SKM-1 (cell line): ENCODE measurements around the gene SIDT1.

Experiments
- DNase-seq: peaks from one replicate; lab custom pipeline; 2025; ENCODE audit not compliant: unreplicated experiment; lab: John Stamatoyannopoulos, UW

SIDT1 gene

DNA sequence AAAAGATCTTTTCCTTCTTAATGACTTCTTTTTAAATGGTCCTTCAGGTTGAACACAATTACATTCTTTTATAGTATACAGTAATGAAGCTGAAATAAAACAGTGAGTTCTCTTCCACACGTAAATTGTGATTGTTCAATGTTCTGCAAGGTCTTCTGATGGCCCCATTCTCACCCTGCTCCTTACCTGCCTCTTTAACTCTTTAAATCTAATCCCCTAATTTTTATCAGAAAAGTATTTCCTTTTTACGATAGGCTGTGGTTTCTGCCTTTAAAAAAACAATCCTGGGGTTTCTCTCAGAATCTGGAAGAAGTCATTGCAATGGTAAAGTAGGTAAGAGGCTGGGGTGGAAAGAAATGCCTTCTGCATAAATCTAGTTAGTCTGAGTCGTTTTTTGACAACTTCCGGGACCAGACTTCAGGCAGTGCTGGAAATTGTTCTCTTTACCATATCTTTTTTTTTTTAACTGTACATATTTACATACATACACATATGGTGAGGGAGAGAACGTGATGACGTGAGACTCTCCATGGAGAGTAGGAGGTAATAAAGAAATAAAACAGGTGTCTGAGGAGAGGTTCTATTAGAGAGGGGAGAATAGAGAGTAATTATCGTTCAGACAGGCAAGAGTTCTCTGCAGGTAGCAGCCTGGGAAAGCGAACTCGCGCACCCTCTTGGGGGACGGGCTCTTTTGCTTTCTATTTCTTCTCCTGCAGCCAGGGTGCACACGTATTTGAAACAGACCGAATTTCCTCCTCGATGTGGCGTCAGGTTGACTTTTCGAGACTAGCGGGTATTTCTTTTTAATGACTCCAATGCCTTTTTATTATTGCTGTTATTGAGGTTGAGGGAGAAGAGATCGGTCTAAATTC, at the start of gene SIDT1:
Gene SIDT1, plus strand, starts transcription at position 730 of the 872 bp plus-strand sequence. CDS start 467 bp downstream, outside the sequence.
- no peak for DNase-seq

DNA sequence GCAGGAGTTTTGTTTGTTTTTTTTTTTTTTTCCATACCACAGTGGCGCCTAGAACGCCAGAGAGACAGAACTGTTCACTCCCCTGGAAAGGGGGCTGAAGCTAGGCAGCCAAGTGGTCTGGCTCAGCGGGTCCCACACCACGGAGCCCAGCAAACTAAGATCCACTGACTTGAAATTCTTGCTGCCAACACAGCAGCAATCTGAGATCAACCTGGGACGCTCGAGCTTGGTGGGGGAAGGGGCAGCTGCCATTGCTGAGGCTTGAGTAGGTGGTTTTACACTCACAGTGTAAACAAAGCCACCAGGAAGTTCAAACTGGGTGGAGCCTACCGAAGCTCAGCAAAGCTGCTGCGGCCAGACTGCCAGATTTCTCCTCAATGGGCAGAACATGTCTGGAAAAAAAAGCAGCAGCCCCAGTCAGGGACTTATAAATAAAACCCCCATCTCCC, 47.2 kb upstream of the SIDT1 start:
- no peak for DNase-seq

DNA sequence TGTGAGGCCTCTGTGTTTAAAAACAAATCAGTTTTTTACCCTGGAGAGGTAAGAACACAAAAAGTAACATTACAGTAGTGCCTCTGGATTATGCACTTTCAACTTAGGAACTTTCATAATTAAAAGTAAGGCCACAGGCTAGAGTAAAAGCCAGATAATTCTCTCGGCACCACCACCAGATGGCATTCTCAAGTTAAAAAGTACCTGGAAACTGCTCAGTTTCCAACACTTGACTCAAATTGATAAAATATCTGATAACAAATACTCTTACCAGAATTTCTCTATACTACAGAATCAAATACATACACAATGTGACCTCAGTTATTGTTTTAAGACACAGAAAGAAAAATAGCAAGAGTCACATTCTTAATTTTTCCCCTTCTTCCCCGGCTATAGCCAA, 37.3 kb upstream of the SIDT1 start:
- no peak for DNase-seq

DNA sequence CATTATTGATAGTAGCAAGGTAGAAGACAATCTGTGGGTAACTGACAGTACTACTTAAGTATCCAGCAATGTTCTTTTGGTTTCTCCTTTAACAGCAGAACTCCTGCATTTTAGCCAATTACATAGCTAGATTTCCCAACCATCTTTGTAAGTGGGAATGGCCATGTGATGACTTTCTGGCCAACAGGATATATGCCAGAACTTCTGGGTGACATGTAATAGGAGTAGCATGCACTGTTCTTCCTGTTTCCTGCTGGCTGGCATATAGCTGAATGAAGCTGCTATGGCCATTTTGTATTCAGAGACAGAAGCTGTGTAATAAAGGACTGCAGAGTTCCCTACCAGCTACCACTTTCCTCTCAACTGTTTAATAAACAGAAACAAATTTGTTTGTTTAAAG, 35.4 kb upstream of the SIDT1 start:
- no peak for DNase-seq

DNA sequence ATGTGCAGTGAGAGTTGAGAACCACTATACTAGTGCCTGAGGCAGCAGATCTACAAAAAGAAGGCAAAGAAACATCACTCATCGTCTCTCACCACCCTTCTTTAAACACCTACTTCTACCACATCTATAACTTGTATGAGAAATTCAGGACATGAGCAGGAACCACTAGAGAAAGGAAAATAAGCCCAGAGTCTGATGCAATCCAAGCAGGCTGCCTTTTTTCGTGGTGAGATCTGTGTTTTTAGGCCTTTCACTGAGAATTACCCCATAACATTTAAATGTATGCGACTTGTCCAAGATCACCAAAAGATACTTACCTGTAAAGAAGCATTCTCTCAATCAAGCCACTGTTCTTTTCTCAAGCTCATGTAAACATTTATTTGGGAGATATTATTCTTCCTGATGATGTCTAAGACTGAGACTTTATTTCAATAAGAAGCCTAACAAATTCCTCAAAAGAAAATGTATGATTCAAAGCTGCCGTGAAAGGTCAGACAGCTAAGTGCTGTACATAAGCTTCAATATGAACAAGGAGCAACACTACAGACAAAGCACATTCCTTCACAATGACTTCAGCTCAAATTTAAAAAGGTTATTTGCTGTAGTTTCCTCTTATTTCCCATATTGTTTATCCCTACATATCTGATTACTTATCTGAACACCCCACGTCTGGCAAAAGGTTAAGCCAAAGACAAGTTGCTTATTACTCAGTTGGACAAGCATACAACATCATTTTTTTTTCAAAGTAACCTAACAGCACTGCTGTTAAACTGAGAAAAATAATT, 33.9 kb upstream of the SIDT1 start:
- no peak for DNase-seq

DNA sequence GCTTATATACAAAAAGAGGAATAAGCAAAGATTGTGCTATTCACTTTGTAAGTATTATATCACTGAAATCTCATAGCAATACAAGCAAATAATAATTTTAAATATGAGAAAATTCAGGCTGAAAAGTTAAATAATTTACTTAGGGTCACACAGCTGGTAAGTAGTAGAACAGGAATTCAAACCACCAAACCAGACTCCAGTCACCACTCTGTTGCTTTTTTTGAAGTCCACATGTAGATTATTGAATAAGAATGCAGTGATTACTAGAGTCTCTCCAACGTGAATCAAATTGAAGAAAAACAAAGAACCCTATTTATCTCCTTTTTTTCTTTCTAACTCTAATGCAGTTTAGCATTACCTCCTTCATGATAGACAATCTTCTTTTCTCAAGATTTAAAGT, 33.3 kb upstream of the SIDT1 start:
- DNase-seq, result no peak

DNA sequence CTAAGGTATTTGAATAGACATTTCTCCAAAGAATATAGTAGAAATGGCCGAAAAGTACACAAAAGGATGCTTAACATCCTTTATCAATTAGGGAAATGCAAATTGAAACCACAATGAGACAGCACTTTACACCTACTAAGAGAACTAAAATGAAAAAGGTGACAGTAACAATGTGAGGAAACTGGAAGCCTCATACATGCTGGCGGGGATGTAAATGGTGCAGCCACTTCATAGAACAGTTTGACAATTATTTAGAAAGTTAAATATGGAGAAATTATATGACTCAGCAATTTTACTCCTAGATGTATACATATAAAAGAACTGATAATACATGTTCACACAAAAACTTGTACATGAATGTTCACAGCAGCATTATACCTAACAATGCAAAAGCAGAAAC, 30.8 kb upstream of the SIDT1 start:
- DNase-seq, result no peak

DNA sequence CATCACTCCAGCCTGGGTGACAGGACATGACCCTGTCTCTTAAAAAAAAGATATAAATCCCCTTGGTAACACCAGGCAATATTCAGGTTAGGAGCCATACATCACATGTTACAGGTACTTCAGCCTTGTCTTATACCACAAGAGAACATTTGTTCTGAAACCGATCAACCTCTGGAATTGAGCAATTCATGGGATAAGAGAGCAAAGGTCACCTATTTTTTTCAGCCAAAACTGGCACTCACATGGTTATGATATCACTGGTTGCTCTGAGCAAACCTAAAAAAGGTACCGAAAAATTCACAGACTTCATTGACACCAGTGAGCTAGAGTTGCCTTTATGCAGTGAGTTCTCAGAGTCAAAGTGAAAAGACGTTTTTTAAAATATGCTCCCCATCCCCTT, 26.5 kb upstream of the SIDT1 start:
- no peak for DNase-seq

DNA sequence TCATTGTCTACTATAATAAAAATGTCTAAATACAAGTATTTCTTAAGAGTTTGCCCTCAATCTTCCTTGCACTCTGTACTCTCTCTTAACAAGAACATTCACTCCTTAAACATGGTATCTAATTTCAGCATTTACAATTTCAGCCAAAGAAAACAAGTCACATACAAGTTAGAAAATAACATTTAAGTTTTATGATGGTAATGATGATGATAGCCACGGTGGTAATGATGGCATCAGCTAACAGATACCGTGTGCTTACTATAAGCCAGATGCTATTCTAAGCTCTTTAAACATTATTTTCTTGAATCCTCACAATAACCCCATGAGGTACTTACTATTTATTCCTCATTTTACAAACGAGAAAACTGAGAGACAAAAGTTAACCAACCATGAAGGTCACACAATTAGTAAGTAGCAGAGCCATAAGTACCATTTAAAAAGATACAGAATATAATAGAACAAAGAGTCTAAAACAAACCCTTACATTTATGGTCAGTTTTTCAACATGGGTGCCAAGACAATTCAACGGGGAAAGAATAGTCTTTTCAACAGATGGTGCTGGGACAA, 24.8 kb upstream of the SIDT1 start:
- DNase-seq, result no peak

DNA sequence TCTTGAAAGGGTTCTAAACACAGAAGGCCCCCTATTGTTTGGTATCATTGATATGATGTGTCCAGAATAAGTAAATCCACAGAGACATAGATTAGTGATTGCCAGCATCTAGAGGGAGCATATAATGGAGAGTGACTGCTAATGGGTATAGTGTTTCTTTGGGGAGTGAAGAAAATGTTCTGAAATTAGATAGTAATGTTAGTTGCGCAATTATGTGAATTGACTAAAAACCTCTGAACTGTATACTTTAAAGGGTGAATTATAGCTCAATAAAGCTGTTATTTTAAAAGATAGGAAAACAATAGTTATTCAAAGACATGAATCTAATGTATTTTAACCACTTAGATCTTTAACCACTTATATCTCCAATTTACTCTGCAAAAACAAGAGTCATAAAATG, 23.4 kb upstream of the SIDT1 start:
- no peak for DNase-seq

DNA sequence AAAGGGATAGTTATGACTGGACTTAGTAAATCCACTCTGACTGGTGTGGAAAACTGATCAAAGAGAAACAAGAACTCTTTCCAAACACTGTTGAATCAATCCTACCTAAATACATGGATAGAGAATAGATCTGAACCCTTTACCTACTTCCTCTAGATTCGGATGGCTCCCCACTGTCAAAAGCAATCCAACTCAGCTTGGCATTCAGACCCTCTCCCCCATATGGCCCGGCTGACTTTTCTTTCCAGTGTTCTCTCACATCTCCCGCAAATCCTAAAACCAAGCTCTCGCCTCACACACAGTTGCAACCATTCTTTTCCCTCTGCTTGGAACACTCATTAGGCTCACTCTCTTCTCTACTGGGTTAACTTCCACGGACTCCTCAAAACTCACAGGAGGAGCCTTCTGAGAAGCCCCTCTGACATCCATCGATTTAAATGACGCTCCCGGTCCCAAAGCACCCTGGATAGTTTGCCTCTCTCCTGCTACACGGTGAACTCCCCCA, 18.0 kb upstream of the SIDT1 start:
- no peak for DNase-seq

DNA sequence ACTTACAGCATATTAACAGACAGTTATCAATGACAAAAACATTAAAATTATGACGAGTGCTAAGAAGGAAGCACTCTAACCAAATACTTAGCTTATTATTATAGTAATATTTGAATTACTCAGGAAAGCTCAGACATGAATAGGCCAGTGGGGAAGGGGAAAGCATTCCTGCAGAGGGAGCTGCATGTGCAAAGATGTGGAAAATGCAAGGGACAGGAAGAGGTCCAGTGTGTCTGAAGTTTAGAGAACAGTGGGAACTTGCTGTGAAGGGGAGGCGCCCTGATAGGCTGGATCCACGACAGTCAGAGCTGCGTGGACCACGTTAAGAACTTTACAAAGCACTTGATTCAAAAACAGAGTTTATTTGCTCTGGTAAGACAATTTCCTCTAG, 16.2 kb upstream of the SIDT1 start:
- DNase-seq, result no peak

DNA sequence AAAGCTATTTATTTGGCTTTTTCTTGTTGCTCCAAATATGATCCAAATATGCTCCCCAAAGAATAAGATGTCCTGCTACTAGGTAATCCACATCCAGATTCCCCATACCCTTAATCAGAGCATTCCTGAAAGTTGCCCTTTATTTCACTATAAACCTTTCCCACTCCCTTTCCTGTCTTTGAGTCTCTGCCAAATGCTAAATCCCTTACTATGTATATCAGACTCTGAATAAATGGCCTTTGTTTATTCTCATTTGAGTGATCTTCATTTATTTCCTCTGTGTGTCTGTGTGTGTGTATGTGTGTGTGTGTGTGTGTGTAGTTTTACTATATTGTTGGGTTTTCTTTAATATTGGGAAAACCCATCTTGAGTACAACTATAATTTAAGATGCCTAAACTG, 10.4 kb upstream of the SIDT1 start:
- DNase-seq, result no peak

DNA sequence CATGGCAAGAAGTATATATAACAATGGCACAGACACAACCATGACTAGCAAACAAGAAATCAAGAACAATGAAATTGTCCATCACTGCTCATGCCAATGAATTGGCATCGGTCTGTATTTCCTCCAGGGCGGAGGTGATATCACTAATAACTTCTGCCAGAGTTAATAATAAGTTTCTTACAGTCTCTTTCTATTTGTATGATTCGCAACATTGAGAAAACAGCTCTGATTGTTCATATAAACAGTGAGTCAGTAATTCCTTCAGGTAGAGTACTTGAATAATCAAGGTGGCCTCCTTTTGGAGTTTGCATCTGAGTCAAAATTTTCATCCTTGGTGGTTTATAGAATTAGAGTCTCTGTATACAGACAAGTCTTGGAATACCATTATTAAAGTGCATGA, 9.1 kb upstream of the SIDT1 start:
- DNase-seq, result no peak

DNA sequence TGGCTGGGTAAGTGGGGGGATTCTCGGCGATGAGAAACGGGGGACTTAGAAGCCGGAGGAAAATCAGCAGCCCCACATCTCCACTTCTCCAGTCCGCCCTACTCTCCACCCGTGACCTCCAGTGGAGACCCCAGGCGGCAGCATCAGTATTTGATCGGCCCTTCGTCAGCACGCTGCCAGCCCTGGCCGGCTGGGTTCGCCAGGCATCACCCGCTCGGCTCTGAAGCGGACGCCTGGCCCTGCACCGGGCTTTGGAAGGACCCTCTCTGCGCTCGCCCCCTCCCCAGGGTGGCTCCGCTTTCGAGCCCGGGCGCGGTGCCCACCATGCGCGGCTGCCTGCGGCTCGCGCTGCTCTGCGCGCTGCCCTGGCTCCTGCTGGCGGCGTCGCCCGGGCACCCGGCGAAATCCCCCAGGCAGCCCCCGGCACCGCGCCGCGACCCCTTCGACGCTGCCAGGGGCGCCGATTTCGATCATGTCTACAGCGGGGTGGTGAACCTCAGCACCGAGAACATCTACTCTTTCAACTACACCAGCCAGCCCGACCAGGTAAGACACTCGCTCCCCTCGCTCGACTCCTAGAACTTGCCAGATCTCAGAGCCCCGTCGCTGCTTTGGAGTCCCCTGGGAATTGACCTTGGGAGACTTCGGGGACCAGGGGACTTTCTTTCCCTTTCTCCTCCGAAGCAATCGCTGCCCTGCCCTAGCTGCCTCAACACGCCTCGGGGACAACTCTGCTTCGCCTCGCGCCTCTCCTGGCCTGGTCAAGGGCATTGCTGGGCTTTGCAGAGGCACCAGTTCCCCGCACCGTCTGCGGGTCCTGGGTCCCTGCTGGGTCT, 561 bp downstream of the SIDT1 start:
- DNase-seq, result no peak

DNA sequence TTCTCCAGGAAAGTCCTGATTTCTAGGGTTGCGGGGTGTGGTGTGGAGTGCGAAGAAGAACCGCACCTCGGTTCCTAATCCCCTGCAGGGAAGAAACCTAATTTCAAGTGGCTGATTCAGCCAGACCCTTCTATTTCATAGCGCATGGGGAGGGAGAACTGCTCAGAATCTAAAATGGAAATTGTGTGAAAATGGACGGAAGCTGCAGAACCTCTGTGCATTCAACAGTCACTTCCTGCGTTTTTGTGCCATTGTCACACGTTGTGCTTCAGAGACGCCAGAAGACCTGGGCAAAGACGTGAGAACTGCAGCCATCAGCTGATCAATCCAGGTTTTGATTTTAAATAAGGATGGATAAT, 1.2 kb downstream of the SIDT1 start:
- DNase-seq, result no peak

DNA sequence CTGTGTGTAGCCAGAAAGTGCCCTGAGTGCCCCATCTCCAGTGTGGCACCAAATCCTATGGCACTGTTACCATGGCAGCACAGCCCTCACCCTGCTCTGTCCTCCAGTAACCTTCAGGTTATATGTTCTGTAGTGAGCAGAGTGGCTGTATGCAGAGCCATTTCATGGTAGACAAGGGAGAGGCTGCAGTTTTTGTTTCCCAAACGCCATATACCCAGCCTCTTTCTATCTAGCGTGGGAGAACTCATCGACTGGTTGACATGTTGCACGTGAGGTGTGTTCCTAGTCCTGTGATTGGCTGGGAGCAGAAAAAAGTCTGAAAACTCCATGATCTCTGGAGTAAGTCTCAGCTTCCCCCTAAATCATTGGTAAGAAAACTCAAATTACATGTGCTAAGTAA, 2.0 kb downstream of the SIDT1 start:
- DNase-seq, result no peak

DNA sequence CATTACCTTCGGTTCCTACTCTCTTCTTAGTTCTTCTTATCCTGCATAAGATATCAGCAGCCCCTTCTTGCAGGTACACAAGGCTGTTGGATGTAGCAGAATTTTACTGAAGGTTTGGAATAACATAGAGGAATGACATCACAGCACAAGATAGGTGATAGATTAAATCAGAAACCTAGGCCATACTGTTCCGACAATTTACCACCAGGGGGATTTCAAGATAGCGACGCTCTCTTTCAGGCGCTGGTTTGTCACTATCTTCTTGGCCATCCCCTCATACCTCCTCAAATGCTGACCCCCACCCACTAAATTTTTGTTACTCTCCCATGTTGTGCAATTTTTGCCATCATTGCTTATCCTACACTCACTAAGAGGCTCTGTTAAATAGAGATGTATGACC, 3.5 kb downstream of the SIDT1 start:
- no peak for DNase-seq

DNA sequence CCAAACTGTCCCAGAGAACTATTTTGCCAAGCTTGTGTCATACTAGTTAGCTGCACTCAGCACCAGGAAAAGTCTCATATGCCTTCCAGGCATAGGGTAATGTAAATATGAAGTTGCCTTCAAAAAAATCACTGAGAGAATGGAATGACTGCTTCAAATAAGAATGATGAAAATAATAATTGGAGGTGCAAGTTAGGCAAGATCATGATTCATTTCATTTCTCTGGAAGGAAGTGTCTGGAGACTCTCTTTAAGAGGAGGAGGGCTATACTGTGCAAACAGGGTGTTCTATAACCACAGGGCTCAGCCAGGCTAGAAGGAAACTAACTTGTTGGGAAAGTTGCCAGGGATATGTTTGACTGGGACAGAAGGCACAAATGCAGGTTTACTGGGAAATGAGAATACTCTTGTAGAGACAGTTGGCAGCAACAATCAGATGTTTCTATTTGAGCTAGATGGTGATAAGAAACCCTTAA, 4.3 kb downstream of the SIDT1 start:
- DNase-seq, result no peak

DNA sequence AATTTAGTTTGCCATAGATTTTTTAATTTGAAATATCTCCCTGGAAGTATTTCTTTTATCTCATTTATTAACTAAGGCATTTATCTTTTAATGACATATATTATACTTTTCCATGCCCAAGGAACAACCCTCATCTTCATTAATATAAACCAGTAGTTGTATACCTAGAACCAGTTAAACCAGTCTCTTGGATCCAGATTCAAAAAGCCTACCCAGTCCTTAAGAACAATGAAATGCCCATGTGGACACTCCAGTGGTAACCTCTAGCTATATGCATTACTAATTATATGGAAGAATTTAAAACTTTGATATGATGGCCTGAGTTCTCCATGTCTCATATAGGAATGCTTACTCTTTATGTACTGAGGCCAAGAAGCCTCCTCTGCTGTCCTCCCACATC, 4.8 kb downstream of the SIDT1 start:
- no peak for DNase-seq

DNA sequence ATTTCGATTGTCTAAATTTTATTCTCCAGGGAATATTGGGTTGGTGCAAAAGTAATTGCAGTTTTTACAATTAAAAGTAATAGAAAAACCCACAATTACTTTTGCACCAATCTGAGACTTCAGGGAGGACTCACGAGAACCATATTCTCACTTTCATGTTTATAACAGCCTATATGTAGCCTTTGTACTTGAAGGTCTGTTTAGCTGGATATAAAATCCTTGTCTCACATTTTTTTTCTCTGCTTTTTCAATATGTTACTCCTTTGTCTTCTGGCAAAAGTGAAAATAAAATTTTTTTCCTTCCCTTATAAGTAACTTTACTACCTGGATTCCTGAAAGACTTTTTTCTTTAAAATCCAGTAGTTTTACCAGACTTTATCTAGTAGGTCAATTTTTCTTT, 9.2 kb downstream of the SIDT1 start:
- no peak for DNase-seq
